Activated T-cell treated with anti-CD3 and anti-CD28 coated beads for 4 hours (primary cell): ENCODE results near the gene CALML4.
A peak's percentile ranks its signal among the peaks of the same experiment; 100 is the strongest.
"Not testable (repeated sequence)": the region's sequence is repeated elsewhere in the genome, so short reads cannot be mapped to it uniquely, and the experiment has no call there.

Source experiments
- DNase-seq: peaks from one replicate; pipeline ENCODE4 v3.0.0-alpha.2; 2020

Gene CALML4

GRCh38 chr15:68188647-68189046, 16.5 kb downstream of the CALML4 start:
- DNase-seq = no peak

- no peak for DNase-seq
These were observed 17.6 kb downstream of the CALML4 start for GRCh38 chr15:68187559-68187958.

- DNase-seq = no peak
These were observed 18.3 kb downstream of the CALML4 start for GRCh38 chr15:68186671-68187397.

GRCh38 chr15:68184616-68185480, 20.3 kb downstream of the CALML4 start:
- no peak for DNase-seq

GRCh38 chr15:68183616-68184315, 21.4 kb downstream of the CALML4 start:
- no peak for DNase-seq

GRCh38 chr15:68177742-68178141, 27.4 kb downstream of the CALML4 start:
- DNase-seq = no peak

- DNase-seq = no peak
These were observed 28.5 kb downstream of the CALML4 start for GRCh38 chr15:68176601-68177000.

- no peak for DNase-seq
These were observed 29.6 kb downstream of the CALML4 start for GRCh38 chr15:68175526-68175925.

- DNase-seq = no peak
These were observed 32.0 kb downstream of the CALML4 start for GRCh38 chr15:68173119-68173518.

- not testable (repeated sequence) for DNase-seq
These were observed 33.1 kb downstream of the CALML4 start for GRCh38 chr15:68172037-68172436.

- no peak for DNase-seq
These were observed 38.3 kb downstream of the CALML4 start for GRCh38 chr15:68166847-68167246.

- no peak for DNase-seq
These were observed 41.9 kb downstream of the CALML4 start for GRCh38 chr15:68163191-68163590.

- DNase-seq = no peak
These were observed 47.0 kb downstream of the CALML4 start for GRCh38 chr15:68158046-68158628.

- DNase-seq = no peak
These were observed 48.1 kb downstream of the CALML4 start for GRCh38 chr15:68157074-68157473.

- DNase-seq = peak; percentile 4
These were observed 50.1 kb downstream of the CALML4 start for GRCh38 chr15:68154923-68155559.

- DNase-seq = no peak
These were observed 52.8 kb downstream of the CALML4 start for GRCh38 chr15:68152342-68152741.

- no peak for DNase-seq
These were observed 53.9 kb downstream of the CALML4 start for GRCh38 chr15:68151277-68151676.

- DNase-seq = no peak
These were observed 54.9 kb downstream of the CALML4 start for GRCh38 chr15:68150187-68150586.

GRCh38 chr15:68149059-68149458, 56.1 kb downstream of the CALML4 start:
- DNase-seq = no peak

GRCh38 chr15:68148039-68148438, 57.1 kb downstream of the CALML4 start:
- no peak for DNase-seq

- DNase-seq = no peak
These were observed 59.4 kb downstream of the CALML4 start for GRCh38 chr15:68145706-68146105.

GRCh38 chr15:68143785-68144184, 61.3 kb downstream of the CALML4 start:
- DNase-seq = no peak

- no peak for DNase-seq
These were observed 62.0 kb downstream of the CALML4 start for GRCh38 chr15:68143129-68143528.
